GM10847 (cell line): ENCODE data around the gene FKBP7.
A peak's percentile ranks its signal among the peaks of the same experiment; 100 is the strongest.

Experiments
- POLR2A ChIP-seq: IDR thresholded peaks from 2 replicates; pipeline ENCODE4 v1.6.1; 2011; ENCODE audit not compliant: insufficient read length; ENCODE audit errors: extremely low read depth

The FKBP7 gene

GRCh38 chr2:178502751-178503150 is 24.4 kb upstream of the FKBP7 start:
- no peak for TF ChIP-seq POLR2A

DNA sequence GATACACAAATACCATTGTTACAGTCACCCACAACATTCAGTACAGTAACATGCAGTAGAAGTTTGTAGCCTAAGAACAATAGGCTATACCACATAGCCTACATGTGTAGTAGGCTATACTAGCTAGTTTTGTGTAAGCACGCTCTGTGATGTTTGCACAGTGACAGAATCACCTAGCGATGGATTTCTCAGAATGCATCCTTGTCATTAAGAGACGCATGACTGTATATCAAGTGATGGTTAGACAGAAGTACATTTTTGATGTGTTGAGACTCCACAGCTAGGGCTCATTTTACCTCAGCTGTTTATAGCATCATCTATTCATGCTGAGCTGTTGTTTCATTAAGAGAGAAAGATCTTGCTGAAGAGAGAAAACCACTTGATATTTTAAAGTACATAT is 21.2 kb upstream of the FKBP7 start:
- TF ChIP-seq POLR2A = no peak

GRCh38 chr2:178498137-178498536 is 19.7 kb upstream of the FKBP7 start:
- no peak for TF ChIP-seq POLR2A

- TF ChIP-seq POLR2A = no peak
Measured at GRCh38 chr2:178496049-178496448, 17.6 kb upstream of the FKBP7 start.

DNA sequence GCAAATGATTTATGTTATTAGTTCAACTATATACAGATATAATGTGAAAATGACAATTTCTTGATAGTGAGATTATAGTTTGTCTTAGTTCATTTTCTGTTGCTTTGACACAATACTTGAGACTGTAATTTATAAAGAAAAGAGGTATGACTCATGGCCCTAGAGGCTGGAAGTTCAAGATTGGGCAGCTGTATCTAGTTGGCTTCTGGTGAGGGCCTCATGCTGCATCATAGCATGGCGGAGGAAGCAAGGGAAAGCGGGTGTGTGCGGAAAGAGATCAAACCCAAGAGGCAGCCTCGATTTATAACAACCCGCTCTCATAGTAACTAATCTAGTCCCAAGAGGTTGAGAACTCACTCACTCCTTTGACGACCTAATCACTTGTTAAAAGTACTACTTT is 13.2 kb upstream of the FKBP7 start:
- no peak for TF ChIP-seq POLR2A

DNA sequence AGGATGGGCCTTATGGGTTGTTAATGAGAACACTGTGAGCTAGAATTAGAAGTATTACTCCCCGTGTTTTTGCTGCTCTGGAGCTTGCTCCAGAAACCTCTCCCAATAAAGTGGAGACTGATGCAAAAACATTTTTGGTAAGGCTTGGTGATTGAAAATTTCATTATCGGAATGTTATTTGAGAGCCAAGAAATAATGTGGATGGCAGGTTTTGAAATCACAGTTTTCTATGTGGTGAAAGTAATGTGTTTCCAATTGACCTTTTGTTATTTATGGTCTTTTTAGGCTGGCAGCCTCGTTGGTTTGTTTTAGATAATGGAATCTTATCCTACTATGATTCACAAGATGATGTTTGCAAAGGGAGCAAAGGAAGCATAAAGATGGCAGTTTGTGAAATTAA is 7.0 kb upstream of the FKBP7 start:
- TF ChIP-seq POLR2A = no peak

GRCh38 chr2:178484245-178485041 is 6.0 kb upstream of the FKBP7 start:
- no peak for TF ChIP-seq POLR2A

GRCh38 chr2:178482437-178482836 is 4.0 kb upstream of the FKBP7 start:
- no peak for TF ChIP-seq POLR2A

DNA sequence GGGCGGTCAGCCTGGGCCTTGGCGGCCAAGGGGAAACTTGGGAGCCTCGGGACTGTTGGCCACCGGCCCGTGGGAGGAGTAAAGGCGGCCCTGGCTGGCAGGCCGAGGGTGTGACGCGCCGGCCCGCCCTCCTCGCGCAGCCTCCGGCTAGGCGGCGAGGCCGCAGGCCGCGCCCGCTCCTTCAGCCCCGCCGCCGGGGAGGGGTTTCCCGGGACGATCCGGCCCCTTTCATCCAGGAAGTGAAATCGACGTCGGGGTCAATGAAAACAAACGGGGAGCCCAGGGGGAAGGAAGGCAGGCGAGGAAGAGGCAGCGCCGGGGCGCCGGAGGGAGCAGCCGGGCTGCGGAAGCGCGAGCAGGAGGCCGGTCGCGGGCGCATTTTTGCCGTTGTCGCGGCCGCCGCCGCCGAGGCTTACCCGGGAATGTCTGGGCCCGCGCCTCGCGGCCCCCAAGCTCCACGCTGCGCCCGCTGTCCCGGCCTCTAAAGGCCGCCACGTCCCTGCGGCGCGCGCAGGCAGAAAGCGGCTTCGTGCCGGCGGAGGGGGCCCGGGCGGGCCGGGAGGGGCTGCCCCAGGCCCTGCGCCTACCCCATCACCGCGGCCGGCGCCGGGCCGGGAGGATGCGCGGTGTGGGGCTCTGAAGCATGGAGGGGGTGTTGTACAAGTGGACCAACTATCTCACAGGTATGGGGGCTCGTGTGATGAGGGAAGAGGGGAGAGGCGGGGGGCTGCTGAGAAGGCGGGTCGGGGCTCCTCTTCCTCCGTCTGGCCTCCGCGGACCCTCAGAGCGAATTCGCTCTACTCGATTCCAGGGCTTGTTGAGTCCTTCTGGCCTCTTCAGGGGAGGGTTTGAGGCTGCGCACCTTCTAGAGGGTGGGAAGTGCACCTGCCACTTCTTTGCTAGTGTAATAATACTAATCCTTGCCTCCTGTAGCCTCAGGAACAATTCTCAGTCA is 2.1 kb upstream of the FKBP7 start, which contains the start of gene PLEKHA3:
PLEKHA3 (plus strand) TSS at position 231 of the 955 bp plus-strand sequence; CDS start at position 644, 413 bp downstream.
- peak; percentile 19 for TF ChIP-seq POLR2A

- TF ChIP-seq POLR2A = no peak
Measured at GRCh38 chr2:178479758-178480226, 1.4 kb upstream of the FKBP7 start.

- no peak for TF ChIP-seq POLR2A
Measured at GRCh38 chr2:178479275-178479616, 846 bp upstream of the FKBP7 start.

DNA sequence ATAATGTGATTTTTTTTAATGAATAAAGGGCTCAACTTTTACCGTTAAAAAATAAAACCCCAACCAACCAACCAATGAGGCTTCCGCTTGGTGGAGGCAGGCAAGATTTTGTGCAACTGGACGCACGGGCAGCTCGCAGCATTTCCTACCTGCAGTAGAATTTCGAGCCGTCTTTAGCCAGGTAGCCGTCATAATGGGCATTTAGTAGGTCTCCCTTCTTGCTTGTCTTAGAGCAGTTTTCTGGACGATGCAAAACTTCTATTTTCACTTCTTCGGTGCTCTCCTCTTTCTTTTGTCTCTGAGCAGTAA is 316 bp downstream of the FKBP7 start:
- TF ChIP-seq POLR2A = no peak

DNA sequence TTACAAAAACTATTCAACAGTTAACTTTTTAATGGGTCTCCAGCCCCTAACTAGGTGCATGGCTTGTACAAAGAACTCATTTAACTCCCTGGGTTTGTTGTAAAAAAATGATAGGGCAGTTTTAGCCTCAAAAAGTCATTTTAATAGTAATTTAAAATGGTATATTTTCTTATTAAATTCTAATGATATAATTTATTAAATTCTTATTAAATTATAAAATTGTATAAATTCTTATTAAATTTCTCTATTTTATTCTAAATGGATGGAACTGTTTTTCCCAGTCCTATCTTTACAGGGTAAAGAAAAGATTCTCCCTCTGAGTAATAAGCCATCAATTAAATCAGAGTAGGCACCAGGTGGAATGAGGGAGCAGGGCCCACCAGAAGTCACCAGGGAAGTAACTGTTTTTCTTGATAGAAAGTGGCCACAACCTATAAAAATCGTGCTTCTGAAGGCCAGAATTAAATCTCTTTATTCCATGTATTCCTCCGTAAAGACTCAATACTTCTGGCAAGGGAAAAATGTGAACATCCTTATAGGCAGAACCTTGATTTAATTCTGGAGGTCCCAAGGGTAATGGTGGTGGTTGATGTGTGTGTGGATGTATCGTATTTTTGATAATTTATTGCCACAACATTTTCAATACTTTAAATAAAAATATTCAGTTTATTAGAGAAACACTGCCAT is 814 bp downstream of the FKBP7 start:
- no peak for TF ChIP-seq POLR2A

DNA sequence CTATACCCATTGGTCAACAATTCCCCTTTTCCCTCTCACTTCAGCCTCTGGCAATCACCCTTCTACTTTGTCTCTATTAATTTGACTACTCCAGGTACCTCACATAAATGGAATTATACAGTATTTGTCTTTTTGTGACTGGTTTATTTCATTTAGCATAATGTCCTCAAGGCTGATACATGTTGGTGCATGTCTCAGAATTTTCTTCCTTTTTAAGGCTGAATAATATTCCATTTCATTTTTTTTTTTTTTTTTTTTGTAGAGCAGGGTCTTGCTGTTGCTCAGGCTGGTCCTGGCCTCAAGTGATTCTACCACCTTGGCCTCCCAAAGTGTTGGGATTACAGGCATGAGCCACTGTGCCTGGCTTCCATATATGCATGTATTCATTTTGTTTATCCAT is 1.9 kb downstream of the FKBP7 start:
- no peak for TF ChIP-seq POLR2A

- TF ChIP-seq POLR2A = no peak
Measured at GRCh38 chr2:178474560-178474959, 3.8 kb downstream of the FKBP7 start.

GRCh38 chr2:178473931-178474330 is 4.5 kb downstream of the FKBP7 start:
- no peak for TF ChIP-seq POLR2A

DNA sequence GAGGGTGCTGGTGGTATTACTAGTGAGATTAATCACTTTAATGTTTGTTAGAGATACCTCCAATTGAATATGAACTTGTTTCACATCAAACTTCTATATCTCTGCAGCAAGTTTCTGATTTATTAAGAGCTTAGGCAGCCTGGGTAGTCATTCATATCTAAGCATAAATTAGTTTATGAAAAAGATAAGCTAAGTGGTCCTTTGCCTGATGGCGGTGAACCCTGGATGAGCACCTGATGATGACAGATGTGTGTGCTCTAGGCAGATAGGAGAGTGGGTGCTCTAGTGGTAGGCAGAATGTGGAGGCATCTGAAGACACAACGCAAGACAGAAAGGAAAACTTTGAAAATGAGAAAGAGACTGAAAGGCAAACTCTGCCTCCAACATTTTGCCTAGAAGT is 5.0 kb downstream of the FKBP7 start:
- no peak for TF ChIP-seq POLR2A
